Chondrocyte (in vitro differentiated cells): ENCODE results near the gene NOP53. TPM values are rescaled to one million over a fixed set of nuclear protein-coding genes. Genes with fewer than 3 reads are reported as not detected.
"Not testable (repeated sequence)": the region's sequence is repeated elsewhere in the genome, so short reads cannot be mapped to it uniquely, and the experiment has no call there.

Source experiments
- DNase-seq: peaks from one replicate; pipeline ENCODE4 v3.0.0; 2021; ENCODE audit warnings: mixed read lengths, low spot score
- H3K27ac Mint-ChIP-seq: one replicate; pipeline ENCODE4 v1.8.0; 2021; ENCODE audit warnings: mild to moderate bottlenecking, moderate library complexity, mixed read lengths; ENCODE audit not compliant: unreplicated experiment
- H3K27me3 Mint-ChIP-seq: 2 replicates; pipeline ENCODE4 v1.8.0; 2021; ENCODE audit warnings: low read depth, mixed read lengths
- H3K36me3 Mint-ChIP-seq: 2 replicates; pipeline ENCODE4 v1.8.0; 2021; ENCODE audit warnings: low read depth, mixed read lengths
- H3K4me1 Mint-ChIP-seq: 2 replicates; pipeline ENCODE4 v1.8.0; 2021; ENCODE audit warnings: low read depth, mild to moderate bottlenecking, mixed read lengths
- H3K4me3 Mint-ChIP-seq: one replicate; pipeline ENCODE4 v1.8.0; 2021; ENCODE audit warnings: mild to moderate bottlenecking, moderate library complexity, mixed read lengths; ENCODE audit not compliant: unreplicated experiment
- H3K9me3 Mint-ChIP-seq: 2 replicates; pipeline ENCODE4 v1.8.0; 2021; ENCODE audit warnings: low read depth, mixed read lengths
- CTCF ChIP-seq: fragments of 200-600 bp; sonication (generic); IDR thresholded peaks from 2 replicates; pipeline ENCODE4 v1.5.0; 2021; ENCODE audit warnings: antibody characterized with exemption, mild to moderate bottlenecking, moderate library complexity
- total RNA-seq: library from RNA; stranded (reverse); gene quantifications from 3 replicates; pipeline ENCODE4 v1.2.1, GENCODE V29; 2021

Gene NOP53
- total RNA-seq, 1 donor from 2014 or later, result 108 TPM

GRCh38 chr19:47801270-47801669 lies 55.9 kb downstream of the NOP53 start:
- no peak for TF ChIP-seq CTCF
- Mint-ChIP-seq H3K4me1 (no peaks in the 10 kb centered on the region), H3K36me3 (peaks cover 2% of the 10 kb centered on the region), H3K9me3 (peaks cover 6% of the 10 kb centered on the region), H3K27ac (no peak overlapping the region), H3K27me3 (peaks cover 12% of the 10 kb centered on the region), H3K4me3 (no peak overlapping the region)
- no peak for DNase-seq

DNA sequence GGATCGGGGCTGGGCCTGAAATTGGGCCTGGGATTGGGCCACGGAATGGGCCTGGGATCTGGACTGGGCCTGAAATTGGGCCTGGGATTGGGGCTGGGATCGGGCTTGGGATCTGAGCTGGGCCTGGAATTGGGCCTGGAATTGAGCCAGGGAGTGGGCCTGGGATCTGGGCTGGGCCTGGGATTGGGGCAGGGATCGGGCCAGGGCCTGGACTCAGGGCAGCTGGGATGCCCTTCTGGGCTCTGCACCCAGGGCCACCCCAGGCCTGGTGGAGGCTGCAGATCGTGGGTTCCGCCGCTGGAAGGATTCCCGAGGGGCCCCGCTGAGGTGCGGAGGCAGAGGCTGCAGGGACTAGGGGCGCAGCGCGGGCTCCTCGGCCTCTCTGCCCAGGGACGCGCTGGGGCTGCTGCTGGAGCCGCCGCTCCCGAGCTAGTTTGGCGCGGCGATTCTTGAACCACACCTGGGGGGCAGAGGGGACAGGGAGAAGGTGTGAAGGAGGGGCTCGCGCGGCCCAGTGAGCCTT lies 57.2 kb downstream of the NOP53 start:
- no peak for DNase-seq
- Mint-ChIP-seq H3K27me3 (peaks cover 13% of the 10 kb centered on the region), H3K4me1 (no peaks in the 10 kb centered on the region), H3K4me3 (no peak overlapping the region), H3K9me3 (peaks cover 6% of the 10 kb centered on the region), H3K27ac (no peak overlapping the region), H3K36me3 (peaks cover 2% of the 10 kb centered on the region)
- TF ChIP-seq CTCF, result no peak

- DNase-seq, H3K9me3 Mint-ChIP-seq, H3K36me3 Mint-ChIP-seq, H3K27ac Mint-ChIP-seq, H3K4me3 Mint-ChIP-seq, H3K4me1 Mint-ChIP-seq: not testable (repeated sequence)
- H3K27me3 Mint-ChIP-seq, result peaks cover 13% of the 10 kb centered on the region
Observed at GRCh38 chr19:47803148-47803547, 57.8 kb downstream of the NOP53 start.

DNA sequence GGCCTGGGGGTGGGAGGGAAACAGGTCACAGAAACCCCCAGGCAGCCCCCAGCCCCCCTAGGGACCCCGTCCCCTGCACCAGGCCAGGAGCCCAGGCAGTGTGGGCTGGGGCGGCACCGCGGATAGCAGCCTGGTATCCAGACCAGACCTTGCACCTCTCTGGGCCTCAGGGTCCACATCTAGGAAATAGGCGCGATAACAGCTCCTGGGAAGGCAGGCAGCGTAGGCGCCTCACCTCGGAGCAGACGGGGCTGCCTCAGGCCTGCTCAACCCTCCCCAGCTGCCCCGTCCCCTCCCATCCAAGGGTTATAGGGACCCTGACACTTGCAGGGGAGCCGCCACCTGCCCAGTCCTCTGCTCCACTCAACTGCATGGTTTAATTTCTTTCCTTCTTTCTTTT lies 58.3 kb downstream of the NOP53 start:
- not testable (repeated sequence) for H3K27ac Mint-ChIP-seq, H3K4me1 Mint-ChIP-seq, DNase-seq, H3K36me3 Mint-ChIP-seq, H3K9me3 Mint-ChIP-seq, H3K4me3 Mint-ChIP-seq
- peaks cover 13% of the 10 kb centered on the region for H3K27me3 Mint-ChIP-seq

DNA sequence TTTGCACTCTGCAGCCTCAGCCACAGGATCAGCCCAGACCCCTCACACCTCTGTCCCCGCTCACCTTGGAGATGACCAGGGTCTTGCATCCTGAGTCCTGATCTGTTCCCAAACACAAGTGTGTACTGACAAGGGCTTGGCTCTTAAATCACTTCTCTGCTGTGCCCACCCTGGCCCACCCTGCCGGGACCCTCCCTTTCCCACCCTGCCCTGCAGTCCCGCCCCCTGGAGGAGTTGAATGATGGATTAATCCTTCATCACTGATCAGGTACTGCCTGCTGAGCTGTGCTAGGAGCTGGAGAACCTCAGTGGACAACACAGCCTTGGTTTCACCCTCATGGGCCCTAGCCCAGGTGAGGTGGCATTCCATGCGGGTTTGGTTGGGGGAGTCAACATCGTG lies 59.1 kb downstream of the NOP53 start, which contains the start of gene TPRX1:
Gene TPRX1, minus strand, starts transcription at position 101 of the 400 bp plus-strand sequence. Its CDS starts 12 bp downstream, at position 89.
- H3K9me3 Mint-ChIP-seq, H3K4me1 Mint-ChIP-seq, H3K4me3 Mint-ChIP-seq, H3K27me3 Mint-ChIP-seq, H3K27ac Mint-ChIP-seq, DNase-seq, H3K36me3 Mint-ChIP-seq: not testable (repeated sequence)

DNA sequence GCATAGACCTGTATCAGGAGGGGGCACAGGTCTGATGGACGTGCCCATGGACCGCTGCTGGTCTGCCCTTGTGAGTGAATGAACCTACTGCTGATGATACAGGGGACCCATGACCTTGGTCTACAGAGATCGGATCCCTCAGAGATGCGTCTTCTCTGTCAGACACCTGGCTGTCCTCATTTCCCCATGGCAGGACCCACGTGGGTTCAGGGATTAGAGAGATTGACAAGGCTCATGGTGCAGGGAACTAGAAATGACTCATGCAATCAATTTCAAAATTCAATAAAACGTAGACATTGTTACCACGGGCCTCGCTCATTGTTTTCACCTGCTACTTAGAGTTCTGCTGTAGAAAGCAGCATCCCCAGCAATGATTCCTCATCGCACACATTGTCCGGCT lies 60.0 kb downstream of the NOP53 start:
- H3K27ac Mint-ChIP-seq, result no peak overlapping the region

More for the DNA sequence above, 60.0 kb downstream of the NOP53 start:
- Mint-ChIP-seq H3K9me3 (peaks cover 6% of the 10 kb centered on the region), H3K27me3 (peaks cover 8% of the 10 kb centered on the region), H3K4me3 (no peak overlapping the region), H3K4me1 (no peaks in the 10 kb centered on the region), H3K36me3 (peaks cover 2% of the 10 kb centered on the region)
- TF ChIP-seq CTCF, result no peak
- DNase-seq, result no peak
